ENCODE measurements around the gene MGLL. TPM values are rescaled to one million over a fixed set of nuclear protein-coding genes. Genes with fewer than 3 reads are reported as not detected.

Gene MGLL
- total and polyA plus RNA-seq, 12 donors: 1.9 to 48.1 (median 33.3) TPM

GRCh38 chr3:127769284-127770081 lies 52.8 kb downstream of the MGLL start:
- WGBS, 4 donors: 90 to 96% (median 92%) methylated on average over 10 to 13 of the region's 13 CpGs
- DNase-seq: no peak
- H3K9me3 ChIP-seq (replicated peaks in 1 of 3): peaks cover 0 to 9% (median 0%) of the 10 kb centered on the region in 3 donors
- H3K36me3 ChIP-seq (replicated peaks in 1 of 2): no peaks in the 10 kb centered on the region
- no peaks in the 10 kb centered on the region for H3K27me3 ChIP-seq
- H3K27ac ChIP-seq: peak overlapping the region in 2 of 5 donors; percentile 58 to 81
- no peak for TF ChIP-seq POLR2A (IDR thresholded peaks at IDR 0.05)
- no peak for TF ChIP-seq CTCF (IDR thresholded peaks at IDR 0.05)
- H3K4me1 ChIP-seq (replicated peaks in 1 of 2): peaks cover 0 to 22% of the 10 kb centered on the region in 2 donors
- intact Hi-C loops (cut with DNase I): no loop called here
- H3K4me3 ChIP-seq: no peak overlapping the region

- TF ChIP-seq POLR2A (IDR thresholded peaks at IDR 0.05) (no peak), CTCF (IDR thresholded peaks at IDR 0.05) (no peak)
- peak overlapping the region in 4 of 5 donors; percentile 8 to 81 (median 43) for H3K27ac ChIP-seq
- intact Hi-C loops (cut with DNase I): no loop called here
- peak in 4 of 7 donors; percentile 44 to 71 (median 68) for DNase-seq
- peak overlapping the region in 1 of 4 donors; percentile 17 for H3K4me3 ChIP-seq
- WGBS, 4 donors: 48 to 68% (median 64%) methylated on average over 3 to 4 of the region's 4 CpGs
- H3K36me3 ChIP-seq (replicated peaks in 1 of 2): no peaks in the 10 kb centered on the region
- H3K4me1 ChIP-seq (replicated peaks in 1 of 2): peaks cover 0 to 22% of the 10 kb centered on the region in 2 donors
- no peaks in the 10 kb centered on the region for H3K27me3 ChIP-seq
- H3K9me3 ChIP-seq (replicated peaks in 1 of 3): peaks cover 0 to 9% (median 0%) of the 10 kb centered on the region in 3 donors
These were observed 53.8 kb downstream of the MGLL start for GRCh38 chr3:127768346-127769008.

GRCh38 chr3:127767126-127767525 lies 55.2 kb downstream of the MGLL start:
- TF ChIP-seq POLR2A (IDR thresholded peaks at IDR 0.05) (no peak), CTCF (IDR thresholded peaks at IDR 0.05) (no peak)
- peaks cover 0 to 9% (median 0%) of the 10 kb centered on the region in 3 donors for H3K9me3 ChIP-seq (replicated peaks in 1 of 3)
- H3K27me3 ChIP-seq: no peaks in the 10 kb centered on the region
- DNase-seq: no peak
- intact Hi-C loops (cut with DNase I): no loop called here
- H3K4me1 ChIP-seq (replicated peaks in 1 of 2): peaks cover 0 to 26% of the 10 kb centered on the region in 2 donors
- H3K36me3 ChIP-seq (replicated peaks in 1 of 2): no peaks in the 10 kb centered on the region
- WGBS, 4 donors: 67 to 91% (median 81%) methylated on average over 1 of the region's 1 CpG
- H3K4me3 ChIP-seq: no peak overlapping the region
- no peak overlapping the region for H3K27ac ChIP-seq

- DNase-seq: no peak
- peaks cover 0 to 9% (median 0%) of the 10 kb centered on the region in 3 donors for H3K9me3 ChIP-seq (replicated peaks in 1 of 3)
- no peaks in the 10 kb centered on the region for H3K36me3 ChIP-seq (replicated peaks in 1 of 2)
- intact Hi-C loops (cut with DNase I): no loop called here
- H3K27me3 ChIP-seq: no peaks in the 10 kb centered on the region
- TF ChIP-seq POLR2A (IDR thresholded peaks at IDR 0.05) (no peak), CTCF (IDR thresholded peaks at IDR 0.05) (no peak)
- WGBS, 4 donors: 87 to 91% (median 90%) methylated on average over 7 of the region's 7 CpGs
- peaks cover 0 to 22% of the 10 kb centered on the region in 2 donors for H3K4me1 ChIP-seq (replicated peaks in 1 of 2)
- no peak overlapping the region for H3K4me3 ChIP-seq
- H3K27ac ChIP-seq: no peak overlapping the region
These were observed 56.6 kb downstream of the MGLL start for GRCh38 chr3:127765735-127766134.
